Trophoblast cell (in vitro differentiated cells and primary cell): ENCODE measurements around the gene METTL8.

Source experiments
- DNase-seq, 2 donors: peaks; one replicate each; pipeline ENCODE4 v3.0.0-alpha.2; 2016
- H2AFZ ChIP-seq: 2 replicates; pipeline ENCODE4 v1.6.1; 2013; ENCODE audit warnings: low read length, moderate library complexity, mild to moderate bottlenecking; ENCODE audit not compliant: insufficient read depth, poor library complexity
- H2AK5ac ChIP-seq: 2 replicates; pipeline ENCODE4 v1.6.1; 2013; ENCODE audit warnings: mild to moderate bottlenecking, low read length
- H2BK120ac ChIP-seq: 2 replicates; pipeline ENCODE4 v1.6.1; 2013; ENCODE audit warnings: low read length, mild to moderate bottlenecking, moderate library complexity; ENCODE audit not compliant: insufficient read depth, poor library complexity
- H2BK12ac ChIP-seq: 2 replicates; pipeline ENCODE4 v1.6.1; 2013; ENCODE audit warnings: mild to moderate bottlenecking, low read length, moderate library complexity
- H2BK5ac ChIP-seq: 2 replicates; pipeline ENCODE4 v1.6.1; 2013; ENCODE audit warnings: low read length, low read depth, moderate library complexity, mild to moderate bottlenecking; ENCODE audit not compliant: poor library complexity
- H3K14ac ChIP-seq: 2 replicates; pipeline ENCODE4 v1.6.1; 2013; ENCODE audit warnings: mild to moderate bottlenecking, low read length
- H3K18ac ChIP-seq: 2 replicates; pipeline ENCODE4 v1.6.1; 2013; ENCODE audit warnings: mild to moderate bottlenecking, low read length
- H3K23ac ChIP-seq: 2 replicates; pipeline ENCODE4 v1.6.1; 2013; ENCODE audit warnings: low read length
- H3K27ac ChIP-seq: 2 replicates; pipeline ENCODE4 v1.5.1; 2013; ENCODE audit warnings: low read depth, mild to moderate bottlenecking, inconsistent platforms, low read length, moderate library complexity
- H3K27me3 ChIP-seq: 2 replicates; pipeline ENCODE4 v1.6.1; 2013; ENCODE audit warnings: inconsistent platforms, mild to moderate bottlenecking, low read length, moderate library complexity; ENCODE audit not compliant: insufficient read depth
- H3K36me3 ChIP-seq, 2 experiments: 1 replicate in 1 of 2; 2 replicates in 1 of 2; pipeline ENCODE4 v1.6.1; 2013; ENCODE audit warnings: low read length in 2 of 2, mild to moderate bottlenecking in 2 of 2, moderate library complexity in 1 of 2; ENCODE audit not compliant: insufficient read depth in 2 of 2, control insufficient read depth in 1 of 2
- H3K4ac ChIP-seq: 2 replicates; pipeline ENCODE4 v1.6.1; 2013; ENCODE audit warnings: low read depth, mild to moderate bottlenecking, low read length, moderate library complexity
- H3K4me1 ChIP-seq, 2 experiments: 1 replicate in 1 of 2; 2 replicates in 1 of 2; pipeline ENCODE4 v1.6.1; 2013; ENCODE audit warnings: low read length in 2 of 2, mild to moderate bottlenecking in 2 of 2, moderate library complexity in 1 of 2; ENCODE audit not compliant: insufficient read depth in 2 of 2, control insufficient read depth in 1 of 2
- H3K4me2 ChIP-seq: 2 replicates; pipeline ENCODE4 v1.6.1; 2013; ENCODE audit warnings: inconsistent platforms, mild to moderate bottlenecking, low read length, moderate library complexity
- H3K4me3 ChIP-seq: 2 replicates; pipeline ENCODE4 v1.5.1; 2013; ENCODE audit warnings: mild to moderate bottlenecking, low read depth, low read length, inconsistent platforms
- H3K79me1 ChIP-seq: one replicate; pipeline ENCODE4 v1.6.1; 2013; ENCODE audit warnings: low read length
- H3K79me2 ChIP-seq: 2 replicates; pipeline ENCODE4 v1.6.1; 2013; ENCODE audit warnings: low read length, mild to moderate bottlenecking; ENCODE audit not compliant: control insufficient read depth, insufficient read depth, poor library complexity
- H3K9ac ChIP-seq: 2 replicates; pipeline ENCODE4 v1.6.1; 2013; ENCODE audit warnings: mild to moderate bottlenecking, low read length
- H3K9me3 ChIP-seq: 2 replicates; pipeline ENCODE4 v1.6.1; 2013; ENCODE audit warnings: low read depth, mild to moderate bottlenecking, control low read depth, inconsistent platforms, low read length; ENCODE audit not compliant: insufficient read depth
- H4K12ac ChIP-seq: 2 replicates; pipeline ENCODE4 v1.6.1; 2013; ENCODE audit warnings: low read depth, mild to moderate bottlenecking, low read length, moderate library complexity
- H4K8ac ChIP-seq: 2 replicates; pipeline ENCODE4 v1.6.1; 2013; ENCODE audit warnings: low read depth, mild to moderate bottlenecking, low read length, moderate library complexity
- H4K91ac ChIP-seq: one replicate; pipeline ENCODE4 v1.6.1; 2013; ENCODE audit warnings: low read depth, mild to moderate bottlenecking, low read length, moderate library complexity
- WGBS: extraction: QIAGEN DNeasy Blood & Tissue Kit; methylation state at CpG from one replicate; pipeline ENCODE4 v1.1.7; 2013; ENCODE audit warnings: missing lambda C conversion rate; ENCODE audit not compliant: insufficient read length, insufficient coverage; ENCODE audit errors: extremely low coverage; 5-methylcytosine and 5-hydroxymethylcytosine counted together

METTL8 gene

DNA sequence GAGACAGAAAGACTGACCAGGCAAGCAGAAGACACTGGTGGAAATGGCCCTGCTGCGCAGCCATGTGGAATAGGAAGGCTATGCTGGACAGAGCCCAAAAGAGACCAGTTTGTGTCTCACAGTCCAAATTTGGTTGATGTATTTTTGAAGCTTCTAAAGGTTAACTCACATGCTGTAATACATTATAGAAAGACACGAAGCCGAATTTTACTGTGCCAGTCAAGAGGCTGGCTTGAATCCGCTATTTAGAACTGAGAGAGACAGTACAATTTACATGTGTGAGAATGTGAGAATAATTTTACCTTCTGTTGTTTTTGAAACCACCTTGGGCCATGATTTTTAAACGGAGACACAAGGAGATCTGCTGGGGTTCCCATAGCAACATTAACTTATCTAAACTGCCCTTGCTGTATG lies 113.6 kb downstream of the METTL8 start:
- Histone ChIP-seq H2BK120ac (no peak overlapping the region), H4K8ac (no peak overlapping the region), H4K12ac (no peak overlapping the region), H3K4ac (no peak overlapping the region), H3K18ac (no peak overlapping the region), H2AK5ac (no peak overlapping the region), H3K23ac (no peak overlapping the region), H3K79me2 (no peaks in the 10 kb centered on the region), H3K27ac (no peak overlapping the region), H3K4me3 (no peak overlapping the region), H3K27me3 (no peaks in the 10 kb centered on the region), H3K36me3 (peaks cover 0 to 3% of the 10 kb centered on the region in 2 experiments), H3K9me3 (no peaks in the 10 kb centered on the region), H2BK5ac (no peak overlapping the region), H4K91ac (no peak overlapping the region), H3K4me1 (no peaks in the 10 kb centered on the region), H3K4me2 (no peak overlapping the region), H2BK12ac (no peak overlapping the region), H3K79me1 (no peaks in the 10 kb centered on the region), H3K9ac (no peak overlapping the region), H3K14ac (no peak overlapping the region), H2AFZ (no peak overlapping the region)
- WGBS: no CpG with 5 or more reads among the region's 5 CpGs
- no peak for DNase-seq

DNA sequence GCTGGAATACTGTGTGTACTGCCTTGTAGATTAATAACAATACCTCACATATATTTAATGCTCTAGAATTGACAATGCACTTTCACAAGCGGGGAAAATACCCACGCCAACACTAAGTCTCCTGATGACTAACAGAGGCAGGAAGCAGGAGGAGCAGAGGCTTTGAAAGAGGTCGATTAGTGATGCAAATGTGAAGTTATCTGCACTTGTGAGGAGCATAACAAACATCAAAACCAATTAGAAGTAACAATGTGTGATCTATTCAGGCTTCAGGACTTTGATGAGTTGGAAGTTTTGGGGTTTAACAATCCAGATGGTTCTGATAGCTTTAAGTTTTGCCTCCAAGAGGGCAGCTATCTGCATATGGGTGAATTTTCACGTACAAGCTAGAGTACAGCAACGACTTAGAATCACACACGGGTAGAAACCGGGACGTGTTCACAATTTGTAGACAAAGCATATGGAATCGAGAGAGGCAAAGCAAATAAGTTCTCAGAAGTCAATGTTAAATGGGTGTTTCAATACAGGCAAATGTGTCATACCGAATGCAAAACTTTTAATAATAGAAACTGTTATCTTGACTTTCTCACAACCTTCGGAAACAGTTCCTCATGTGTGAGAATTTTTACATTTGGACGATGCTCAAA lies 114.5 kb downstream of the METTL8 start:
- no peak overlapping the region for H4K12ac ChIP-seq
- H3K4me2 ChIP-seq: no peak overlapping the region
- no peak overlapping the region for H3K4me3 ChIP-seq
- H3K27ac ChIP-seq: no peak overlapping the region
- no peaks in the 10 kb centered on the region for H3K27me3 ChIP-seq
- no peaks in the 10 kb centered on the region for H3K79me1 ChIP-seq
- no CpG with 5 or more reads among the region's 12 CpGs for WGBS
- H2BK12ac ChIP-seq: no peak overlapping the region
- no peak overlapping the region for H2AFZ ChIP-seq
- H3K18ac ChIP-seq: no peak overlapping the region
- peaks cover 0 to 2% of the 10 kb centered on the region in 2 experiments for H3K36me3 ChIP-seq
- H2BK5ac ChIP-seq: no peak overlapping the region
- no peaks in the 10 kb centered on the region for H3K9me3 ChIP-seq
- H3K4me1 ChIP-seq: no peaks in the 10 kb centered on the region
- no peak overlapping the region for H3K4ac ChIP-seq
- H4K91ac ChIP-seq: no peak overlapping the region
- H3K79me2 ChIP-seq: no peaks in the 10 kb centered on the region
- H4K8ac ChIP-seq: no peak overlapping the region
- DNase-seq: no peak
- no peak overlapping the region for H3K23ac ChIP-seq
- H2AK5ac ChIP-seq: no peak overlapping the region
- H3K9ac ChIP-seq: no peak overlapping the region
- no peak overlapping the region for H2BK120ac ChIP-seq
- H3K14ac ChIP-seq: no peak overlapping the region

DNA sequence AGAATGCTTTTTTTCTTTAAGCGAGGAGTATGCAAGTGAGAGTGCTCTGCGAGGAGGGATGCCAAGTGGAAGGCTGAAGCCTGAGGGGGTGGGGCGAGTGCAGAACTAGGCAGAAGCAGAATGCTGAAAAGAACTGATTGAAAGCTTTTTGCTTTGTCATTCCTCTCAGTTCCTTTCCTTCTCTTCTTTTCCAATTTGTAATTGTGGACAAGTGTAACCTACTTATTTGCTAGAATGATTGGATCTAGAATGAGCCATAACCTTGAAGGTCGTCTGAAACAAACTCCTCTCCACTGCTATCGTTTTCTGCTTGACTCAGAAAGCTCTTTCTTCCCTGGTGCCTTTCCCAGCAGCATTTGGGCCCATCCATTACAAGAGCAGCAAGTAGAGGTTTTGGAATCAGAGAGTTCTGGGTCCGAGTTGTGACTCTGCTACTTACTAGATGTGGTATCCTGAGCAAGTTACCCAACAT lies 115.3 kb downstream of the METTL8 start:
- Histone ChIP-seq H3K27ac (no peak overlapping the region), H3K79me1 (no peaks in the 10 kb centered on the region), H3K4me2 (no peak overlapping the region), H2BK5ac (no peak overlapping the region), H3K23ac (no peak overlapping the region), H3K79me2 (no peaks in the 10 kb centered on the region), H3K4me1 (no peaks in the 10 kb centered on the region), H3K4me3 (no peak overlapping the region), H4K91ac (no peak overlapping the region), H3K9ac (no peak overlapping the region), H4K8ac (no peak overlapping the region), H2AK5ac (no peak overlapping the region), H4K12ac (no peak overlapping the region), H3K4ac (no peak overlapping the region), H3K36me3 (peaks cover 0 to 2% of the 10 kb centered on the region in 2 experiments), H3K9me3 (no peaks in the 10 kb centered on the region), H2BK120ac (no peak overlapping the region), H3K14ac (no peak overlapping the region), H2BK12ac (no peak overlapping the region), H3K27me3 (no peaks in the 10 kb centered on the region), H2AFZ (no peak overlapping the region), H3K18ac (no peak overlapping the region)
- DNase-seq: no peak
- WGBS: no CpG with 5 or more reads among the region's 6 CpGs

DNA sequence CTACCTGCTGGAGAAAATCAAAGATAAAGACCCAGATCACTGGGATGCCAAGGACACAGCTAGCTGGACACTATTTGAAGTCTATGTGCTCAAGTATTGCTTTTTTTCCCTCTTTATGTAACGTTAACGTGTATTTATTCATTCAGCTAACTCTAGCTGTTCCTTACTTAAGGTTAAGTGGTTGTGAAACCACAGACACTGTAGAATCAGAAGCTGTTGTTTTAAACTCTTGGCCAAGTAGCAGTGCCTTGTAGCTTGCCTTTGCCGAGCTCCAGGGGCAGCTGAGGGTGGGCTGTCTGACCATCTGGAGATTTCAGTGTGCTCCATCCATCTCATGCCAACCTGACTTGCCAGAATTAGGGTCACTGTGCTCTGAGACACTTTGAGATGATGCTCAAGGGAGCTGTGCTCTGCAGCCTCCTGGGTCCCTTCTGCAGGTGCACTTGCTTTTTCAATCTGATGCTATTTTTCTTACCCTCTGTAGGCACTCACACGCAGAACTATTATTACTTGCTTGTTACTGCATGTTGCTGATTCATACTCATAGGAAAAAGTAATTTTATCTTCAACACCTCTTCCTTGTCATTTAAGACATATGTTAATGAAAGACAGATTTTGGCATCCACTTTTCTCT lies 116.2 kb downstream of the METTL8 start:
- H3K4ac ChIP-seq: no peak overlapping the region
- H3K27me3 ChIP-seq: no peaks in the 10 kb centered on the region
- H3K9me3 ChIP-seq: no peaks in the 10 kb centered on the region
- DNase-seq: no peak
- H3K36me3 ChIP-seq: no peaks in the 10 kb centered on the region
- H2BK120ac ChIP-seq: no peak overlapping the region
- H3K4me1 ChIP-seq: no peaks in the 10 kb centered on the region
- no peak overlapping the region for H3K4me3 ChIP-seq
- no peak overlapping the region for H3K4me2 ChIP-seq
- WGBS: no CpG with 5 or more reads among the region's 4 CpGs
- no peak overlapping the region for H3K23ac ChIP-seq
- H4K91ac ChIP-seq: no peak overlapping the region
- no peaks in the 10 kb centered on the region for H3K79me1 ChIP-seq
- no peak overlapping the region for H4K12ac ChIP-seq
- H2BK12ac ChIP-seq: no peak overlapping the region
- no peak overlapping the region for H2AFZ ChIP-seq
- no peak overlapping the region for H4K8ac ChIP-seq
- H2BK5ac ChIP-seq: no peak overlapping the region
- no peaks in the 10 kb centered on the region for H3K79me2 ChIP-seq
- H3K18ac ChIP-seq: no peak overlapping the region
- no peak overlapping the region for H3K27ac ChIP-seq
- H3K14ac ChIP-seq: no peak overlapping the region
- H3K9ac ChIP-seq: no peak overlapping the region
- no peak overlapping the region for H2AK5ac ChIP-seq
